GM12878 (cell line): ENCODE results near the gene KCNN3. TPM values are rescaled to one million over a fixed set of nuclear protein-coding genes. Genes with fewer than 3 reads are reported as not detected.
A peak's percentile ranks its signal among the peaks of the same experiment; 100 is the strongest.

ENCODE experiments used
- ATAC-seq: fragments of 200-7000 bp; cut with Tn5 transposase; 3 replicates; pipeline ENCODE4 v1.9.1; 2020; ENCODE audit warnings: mild to moderate bottlenecking, moderate library complexity
- BruUV-seq: library from RNA; stranded (reverse); fragments of 400-500 nt; replicated peaks from 2 replicates; lab custom pipeline; 2021; lab: Mats Ljungman, UMichigan
- CTCF ChIA-PET: fragments of 300-600 bp; sonication (Branson Sonifier 250); formaldehyde crosslinking; extraction: SDS; loops from one replicate; lab custom pipeline; 2021; ENCODE audit warnings: inconsistent platforms; lab: Yijun Ruan, JAX
- POLR2A ChIA-PET: fragments of 350-600 bp; formaldehyde crosslinking; extraction: SDS; loops from one replicate; lab custom pipeline; 2021; ENCODE audit warnings: inconsistent platforms; lab: Charles Lee
- RAD21 ChIA-PET: fragments of 300-600 bp; sonication (Branson Sonifier 250); formaldehyde crosslinking; loops from one replicate; lab custom pipeline; 2023; ENCODE audit warnings: antibody characterized with exemption; ENCODE audit not compliant: unreplicated experiment; lab: Charles Lee
- SMC1A ChIA-PET: fragments of 300-600 bp; sonication (Branson Sonifier 250); formaldehyde crosslinking; loops from one replicate; lab custom pipeline; 2023; ENCODE audit not compliant: unreplicated experiment, uncharacterized antibody; lab: Charles Lee
- DNase-seq: peaks from one replicate; pipeline ENCODE4 v3.0.0-alpha.2; 2011; ENCODE audit warnings: low read depth, low spot score
- FAIRE-seq: peaks from 3 replicates; lab custom pipeline; 2011; peaks lifted over from hg19 to GRCh38; lab: Jason Lieb, UNC
- H2AFZ ChIP-seq: 2 replicates; pipeline ENCODE4 v1.6.0; 2011; ENCODE audit warnings: low read depth, low read length, control low read depth; ENCODE audit not compliant: control insufficient read depth
- H3K27ac ChIP-seq: 2 replicates; pipeline ENCODE4 v1.5.1; 2011; ENCODE audit warnings: control low read depth; ENCODE audit not compliant: control insufficient read depth, insufficient read depth
- H3K27me3 ChIP-seq, 2 experiments: replicated peaks in 1 of 2; 2 replicates each; pipeline versions ENCODE4 v1.6.0 to v1.6.1; 2011; ENCODE audit warnings: low read length in 1 of 2; ENCODE audit not compliant: control insufficient read depth in 2 of 2, insufficient read depth in 2 of 2
- H3K36me3 ChIP-seq, 2 experiments: 2 replicates each; pipeline ENCODE4 v1.5.1; 2011; ENCODE audit warnings: low read length in 1 of 2; ENCODE audit not compliant: control insufficient read depth in 2 of 2, insufficient read depth in 2 of 2
- H3K4me1 ChIP-seq: 2 replicates; pipeline ENCODE4 v1.6.1; 2011; ENCODE audit warnings: mild to moderate bottlenecking, low read length, moderate library complexity, mixed read lengths; ENCODE audit not compliant: control insufficient read depth, insufficient read depth
- H3K4me2 ChIP-seq: 2 replicates; pipeline ENCODE4 v1.6.0; 2011; ENCODE audit warnings: control low read depth; ENCODE audit not compliant: control insufficient read depth, insufficient read depth
- H3K4me3 ChIP-seq: fragments of 200-600 bp; sonication (generic); 2 replicates; pipeline ENCODE4 v1.5.1; 2016
- H3K79me2 ChIP-seq: 2 replicates; pipeline ENCODE4 v1.6.0; 2011; ENCODE audit warnings: low read length; ENCODE audit not compliant: control insufficient read depth, insufficient read depth
- H3K9ac ChIP-seq: 2 replicates; pipeline ENCODE4 v1.8.0; 2011; ENCODE audit warnings: low read length, control low read depth, mixed read lengths; ENCODE audit not compliant: control insufficient read depth, insufficient read depth
- H3K9me3 ChIP-seq: replicated peaks from 3 replicates; pipeline ENCODE4 v1.5.1; 2011; ENCODE audit warnings: mild to moderate bottlenecking, low read length; ENCODE audit not compliant: control insufficient read depth, insufficient read depth
- H4K20me1 ChIP-seq: 2 replicates; pipeline ENCODE4 v1.6.0; 2011; ENCODE audit not compliant: control insufficient read depth, insufficient read depth
- CBX3 ChIP-seq: fragments of 200-600 bp; sonication (generic); IDR thresholded peaks from 2 replicates; pipeline ENCODE4 v1.6.1; 2016; ENCODE audit warnings: low read depth, borderline replicate concordance
- EED ChIP-seq: sonication (generic); IDR thresholded peaks from 2 replicates; pipeline ENCODE4 v1.6.1; 2016; ENCODE audit warnings: antibody characterized with exemption, low read depth
- ELK1 ChIP-seq: IDR thresholded peaks from 2 replicates; pipeline ENCODE4 v1.6.1; 2012; ENCODE audit warnings: low read depth, low read length, improper control_type of control experiment
- ETV6 ChIP-seq, 2 experiments: fragments of 450-650 bp in 1 of 2; IDR thresholded peaks in 1 of 2; conservative IDR thresholded peaks in 1 of 2; 2 replicates each; pipeline ENCODE4 v1.6.1; 2014; ENCODE audit warnings: antibody characterized with exemption in 1 of 2, borderline replicate concordance in 1 of 2, low read depth in 1 of 2, mild to moderate bottlenecking in 1 of 2, moderate library complexity in 1 of 2
- HDGF ChIP-seq: fragments of 450-650 bp; IDR thresholded peaks from 2 replicates; pipeline ENCODE4 v1.6.1; 2016; ENCODE audit warnings: antibody characterized with exemption
- IKZF1 ChIP-seq: fragments of 450-650 bp; conservative IDR thresholded peaks from 2 replicates; pipeline ENCODE4 v1.6.1; 2017; ENCODE audit warnings: antibody characterized with exemption, mild to moderate bottlenecking
- IKZF2 ChIP-seq, 2 experiments: fragments of 450-650 bp; IDR thresholded peaks; 2 replicates each; pipeline ENCODE4 v1.6.1; 2017; ENCODE audit warnings: mild to moderate bottlenecking in 2 of 2, moderate library complexity in 2 of 2
- MTA2 ChIP-seq: fragments of 450-650 bp; IDR thresholded peaks from 2 replicates; pipeline ENCODE4 v1.6.1; 2016; ENCODE audit warnings: low read depth, mild to moderate bottlenecking, moderate library complexity
- PKNOX1 ChIP-seq: fragments of 450-650 bp; IDR thresholded peaks from 2 replicates; pipeline ENCODE4 v1.6.1; 2016; ENCODE audit warnings: mild to moderate bottlenecking
- RUNX3 ChIP-seq: IDR thresholded peaks from 2 replicates; pipeline ENCODE4 v1.6.1; 2012; ENCODE audit warnings: low read length, inconsistent platforms
- WRNIP1 ChIP-seq: IDR thresholded peaks from 2 replicates; pipeline ENCODE4 v1.6.1; 2011; ENCODE audit warnings: low read depth, low read length, improper control_type of control experiment, borderline replicate concordance
- ZNF622 ChIP-seq: fragments of 450-650 bp; IDR thresholded peaks from 2 replicates; pipeline ENCODE4 v1.6.1; 2017; ENCODE audit warnings: mild to moderate bottlenecking, inconsistent platforms
- WGBS: methylation state at CpG from one replicate; pipeline ENCODE4 v1.1.6; 2016; ENCODE audit warnings: low lambda C conversion rate; ENCODE audit not compliant: insufficient replicate concordance, insufficient coverage; ENCODE audit errors: missing lambda C conversion rate; 5-methylcytosine and 5-hydroxymethylcytosine counted together
- in situ Hi-C: fragments of 300-500 bp; cut with MboI; formaldehyde crosslinking; loops from 9 replicates; pipeline ENCODE4 v1.14.3; 2018; ENCODE audit warnings: mixed read lengths
- intact Hi-C: fragments of 100-400 bp; cut with micrococcal nuclease; formaldehyde crosslinking; loops from one replicate; pipeline ENCODE4 v1.14.2; 2022; ENCODE audit not compliant: unreplicated experiment
- polyA plus RNA-seq, 11 experiments: library from polyadenylated mRNA; depleted of rRNA in 4 of 11; unstranded in 6 of 11; stranded (reverse) in 5 of 11; fragments of >200 nt; fragmentation: Nextera tagmentation in 4 of 11; fragmentation: Illumina TruSeq in 1 of 11; extraction: Ambion mirVana in 4 of 11; extraction: Trizol in 1 of 11; gene quantifications; 1 replicate in 1 of 11; 2 replicates in 10 of 11; pipeline versions ENCODE4 v1.2.1 to v1.2.3, GENCODE V29; 2011 to 2016; ENCODE audit warnings: inconsistent platforms in 2 of 11, missing spikeins in 2 of 11, low read depth in 1 of 11
- total RNA-seq, 4 experiments: library from RNA; depleted of rRNA in 3 of 4; stranded (reverse); fragments of >200 nt in 3 of 4; fragmentation: Illumina TruSeq in 1 of 4; extraction: Trizol in 1 of 4; gene quantifications; 2 replicates each; pipeline versions ENCODE4 v1.2.1 to v1.2.3, GENCODE V29; 2013 to 2021
- TF ChIP-seq, protein P1 (sequence below): fragments of 450-650 bp; IDR thresholded peaks from 2 replicates; pipeline ENCODE4 v1.6.1; 2014; ENCODE audit warnings: mild to moderate bottlenecking
- TF ChIP-seq, protein P2 (sequence below): fragments of 450-650 bp; IDR thresholded peaks from 2 replicates; pipeline ENCODE4 v1.6.1; 2017; ENCODE audit warnings: mild to moderate bottlenecking, low read depth, inconsistent platforms; ENCODE audit not compliant: poor library complexity, severe bottlenecking
- TF ChIP-seq, protein P3 (sequence below): fragments of 150-350 bp; IDR thresholded peaks from 2 replicates; pipeline ENCODE4 v1.6.1; 2014; ENCODE audit warnings: mild to moderate bottlenecking, low read depth, low read length

Gene KCNN3
- total and polyA plus RNA-seq, 10 of the 15 experiments (the other 5 are each of a cell fraction or from before 2014, with no cell fraction given): 3.5 to 26.4 (median 14.9) TPM

DNA sequence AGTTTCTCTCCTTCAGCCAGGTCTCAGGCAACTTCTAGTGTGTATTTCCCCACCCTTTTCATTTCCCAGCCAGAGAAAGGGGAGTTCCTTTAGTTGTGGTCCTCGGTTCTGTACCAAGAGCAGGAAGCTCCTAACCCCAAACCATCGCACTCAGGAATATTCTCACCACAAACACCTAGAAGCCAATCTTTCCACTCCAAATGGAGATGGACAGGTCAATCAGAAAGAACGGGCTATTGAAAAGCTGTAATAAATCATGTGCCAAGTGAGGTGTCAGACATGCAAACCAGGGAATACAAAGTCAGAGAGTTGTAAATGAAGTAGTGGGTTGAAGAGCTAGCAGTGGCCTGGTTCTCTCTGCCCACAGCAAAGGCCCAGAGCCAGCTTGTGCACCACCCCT is 77.2 kb downstream of the KCNN3 start:
- WGBS: 10% methylated on average over 3 of the region's 3 CpGs
- RAD21 ChIA-PET: interaction anchor here (0.9 to 3.5 kb wide), 13 partner anchors 9 to 194 kb away, joined by 3 to 46 read pairs (median 5); partner anchors contain the start of gene KCNN3
- Histone ChIP-seq H2AFZ (no peak overlapping the region; the same call in 1 of the 2 replicates), H3K9ac (no peak overlapping the region), H3K79me2 (peaks cover 5% of the 10 kb centered on the region), H3K4me3 (no peak overlapping the region), H3K27me3 (no peaks in the 10 kb centered on the region), H3K9me3 (no peaks in the 10 kb centered on the region), H3K4me1 (peaks cover 35% of the 10 kb centered on the region), H3K4me2 (peak overlapping the region; percentile 56; the same call in 1 of the 2 replicates), H3K27ac (peak overlapping the region; percentile 59; the same call in 1 of the 2 replicates), H3K36me3 (peaks cover 0 to 5% of the 10 kb centered on the region in 2 experiments; a peak in 2 of 4 replicates), H4K20me1 (no peaks in the 10 kb centered on the region)
- no peak for DNase-seq
- CTCF ChIA-PET: interaction anchor here (0.8 to 2.0 kb wide), 8 partner anchors 9 to 233 kb away, joined by 3 to 10 read pairs (median 4); partner anchors contain the start of gene PBXIP1
- no TSS peak for BruUV-seq
- peak; percentile 14; the same call in 1 of the 3 replicates for ATAC-seq
- SMC1A ChIA-PET: interaction anchor here (1.1 to 4.8 kb wide), 15 partner anchors 9 to 151 kb away, joined by 3 to 75 read pairs (median 5); partner anchors contain the start of genes KCNN3 and PMVK
- TF ChIP-seq ZNF622: no peak
- TF ChIP-seq, protein P1, sequence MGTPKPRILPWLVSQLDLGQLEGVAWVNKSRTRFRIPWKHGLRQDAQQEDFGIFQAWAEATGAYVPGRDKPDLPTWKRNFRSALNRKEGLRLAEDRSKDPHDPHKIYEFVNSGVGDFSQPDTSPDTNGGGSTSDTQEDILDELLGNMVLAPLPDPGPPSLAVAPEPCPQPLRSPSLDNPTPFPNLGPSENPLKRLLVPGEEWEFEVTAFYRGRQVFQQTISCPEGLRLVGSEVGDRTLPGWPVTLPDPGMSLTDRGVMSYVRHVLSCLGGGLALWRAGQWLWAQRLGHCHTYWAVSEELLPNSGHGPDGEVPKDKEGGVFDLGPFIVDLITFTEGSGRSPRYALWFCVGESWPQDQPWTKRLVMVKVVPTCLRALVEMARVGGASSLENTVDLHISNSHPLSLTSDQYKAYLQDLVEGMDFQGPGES: no peak
- TF ChIP-seq HDGF: no peak
- peak; percentile 47 to 51; a peak in 2 of 4 replicates for TF ChIP-seq IKZF2 (IDR thresholded peaks at IDR 0.05)
- TF ChIP-seq EED: peak; percentile 44; the same call in 1 of the 2 replicates
- TF ChIP-seq, protein P2, sequence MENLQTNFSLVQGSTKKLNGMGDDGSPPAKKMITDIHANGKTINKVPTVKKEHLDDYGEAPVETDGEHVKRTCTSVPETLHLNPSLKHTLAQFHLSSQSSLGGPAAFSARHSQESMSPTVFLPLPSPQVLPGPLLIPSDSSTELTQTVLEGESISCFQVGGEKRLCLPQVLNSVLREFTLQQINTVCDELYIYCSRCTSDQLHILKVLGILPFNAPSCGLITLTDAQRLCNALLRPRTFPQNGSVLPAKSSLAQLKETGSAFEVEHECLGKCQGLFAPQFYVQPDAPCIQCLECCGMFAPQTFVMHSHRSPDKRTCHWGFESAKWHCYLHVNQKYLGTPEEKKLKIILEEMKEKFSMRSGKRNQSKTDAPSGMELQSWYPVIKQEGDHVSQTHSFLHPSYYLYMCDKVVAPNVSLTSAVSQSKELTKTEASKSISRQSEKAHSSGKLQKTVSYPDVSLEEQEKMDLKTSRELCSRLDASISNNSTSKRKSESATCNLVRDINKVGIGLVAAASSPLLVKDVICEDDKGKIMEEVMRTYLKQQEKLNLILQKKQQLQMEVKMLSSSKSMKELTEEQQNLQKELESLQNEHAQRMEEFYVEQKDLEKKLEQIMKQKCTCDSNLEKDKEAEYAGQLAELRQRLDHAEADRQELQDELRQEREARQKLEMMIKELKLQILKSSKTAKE: peak; percentile 68
- 0 out of 2 replicates have a peak, but pooled peaks have one; percentile 14 for TF ChIP-seq MTA2
- peak; percentile 65 for TF ChIP-seq PKNOX1
- peak; percentile 67; the same call in 1 of the 2 replicates for TF ChIP-seq RUNX3
- TF ChIP-seq IKZF1: peak; percentile 65; the same call in 1 of the 2 replicates
- no peak for TF ChIP-seq WRNIP1
- TF ChIP-seq, protein P3, sequence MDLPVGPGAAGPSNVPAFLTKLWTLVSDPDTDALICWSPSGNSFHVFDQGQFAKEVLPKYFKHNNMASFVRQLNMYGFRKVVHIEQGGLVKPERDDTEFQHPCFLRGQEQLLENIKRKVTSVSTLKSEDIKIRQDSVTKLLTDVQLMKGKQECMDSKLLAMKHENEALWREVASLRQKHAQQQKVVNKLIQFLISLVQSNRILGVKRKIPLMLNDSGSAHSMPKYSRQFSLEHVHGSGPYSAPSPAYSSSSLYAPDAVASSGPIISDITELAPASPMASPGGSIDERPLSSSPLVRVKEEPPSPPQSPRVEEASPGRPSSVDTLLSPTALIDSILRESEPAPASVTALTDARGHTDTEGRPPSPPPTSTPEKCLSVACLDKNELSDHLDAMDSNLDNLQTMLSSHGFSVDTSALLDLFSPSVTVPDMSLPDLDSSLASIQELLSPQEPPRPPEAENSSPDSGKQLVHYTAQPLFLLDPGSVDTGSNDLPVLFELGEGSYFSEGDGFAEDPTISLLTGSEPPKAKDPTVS: no peak
- no peak for TF ChIP-seq ETV6 (conservative IDR thresholded peaks at IDR 0.05 in 1 of 2, IDR thresholded peaks at IDR 0.05 in 1 of 2; ENCODE audit: borderline replicate concordance in 1 of 2, low read depth in 1 of 2)
- no peak for TF ChIP-seq CBX3
- no peak for TF ChIP-seq ELK1
- POLR2A ChIA-PET: interaction anchor here (1.4 to 2.8 kb wide), 3 partner anchors 10 to 73 kb away, joined by 3 to 15 read pairs (median 12); no protein-coding TSS in a partner anchor
- in situ Hi-C loops (no loop called here), intact Hi-C loops (no loop called here)
- FAIRE-seq: no peak
